T-cell (primary cell): ENCODE results near the gene RBKS. TPM values are rescaled to one million over a fixed set of nuclear protein-coding genes. Genes with fewer than 3 reads are reported as not detected.
"Not testable (repeated sequence)": the region's sequence is repeated elsewhere in the genome, so short reads cannot be mapped to it uniquely, and the experiment has no call there.

ENCODE experiments used
- ATAC-seq, 4 experiments: fragments of 200-7000 bp in 3 of 4; fragments of 150-1000 bp in 1 of 4; cut with Tn5 transposase; replicated peaks in 1 of 4; 1 replicate in 3 of 4; 2 replicates in 1 of 4; pipeline ENCODE4 v1.10.0; 2021; ENCODE audit warnings: moderate library complexity in 3 of 4, mild to moderate bottlenecking in 2 of 4, moderate number of reproducible peaks in 1 of 4
- CTCF ChIA-PET, 2 donors: fragments of 300-600 bp; sonication (Branson Sonifier 250); formaldehyde crosslinking; loops; one replicate each; lab custom pipeline; 2022; ENCODE audit warnings: antibody characterized with exemption in 2 of 2; lab: Charles Lee
- POLR2A ChIA-PET, 2 donors: fragments of 300-600 bp; sonication (Branson Sonifier 250); formaldehyde crosslinking; loops; one replicate each; lab custom pipeline; 2022; ENCODE audit warnings: antibody characterized with exemption in 2 of 2; lab: Charles Lee
- DNase-seq, 35 experiments: peaks; one replicate each; pipeline versions ENCODE4 v3.0.0 to v3.0.0-alpha.2; 2013 to 2023
- H3K27ac ChIP-seq: one replicate; pipeline ENCODE4 v1.5.1; 2013; ENCODE audit warnings: low read length
- H3K27me3 ChIP-seq, 2 experiments: replicated peaks in 1 of 2; 1 replicate in 1 of 2; 2 replicates in 1 of 2; pipeline versions ENCODE4 v1.6.1 to v1.7.0; 2013; ENCODE audit warnings: low read length in 1 of 2, mixed read lengths in 1 of 2; ENCODE audit not compliant: control insufficient read depth in 2 of 2, insufficient read depth in 2 of 2; ENCODE audit errors: extremely low read depth in 1 of 2
- H3K36me3 ChIP-seq, 2 donors: 1 replicate in 1 of 2; 2 replicates in 1 of 2; pipeline versions ENCODE4 v1.6.1 to v1.7.0; 2013; ENCODE audit warnings: low read length in 1 of 2; ENCODE audit not compliant: control insufficient read depth in 2 of 2, insufficient read depth in 1 of 2; ENCODE audit errors: extremely low read depth in 1 of 2
- H3K4me1 ChIP-seq, 2 experiments: 1 replicate in 1 of 2; 2 replicates in 1 of 2; pipeline versions ENCODE4 v1.6.1 to v1.7.0; 2013; ENCODE audit warnings: low read length in 2 of 2, mixed read lengths in 1 of 2; ENCODE audit not compliant: insufficient read depth in 2 of 2, control insufficient read depth in 1 of 2; ENCODE audit errors: extremely low read depth in 1 of 2
- H3K4me3 ChIP-seq, 2 donors: 1 replicate in 1 of 2; 2 replicates in 1 of 2; pipeline versions ENCODE4 v1.5.1 to v1.7.0; 2013; ENCODE audit warnings: mild to moderate bottlenecking in 2 of 2, low read length in 1 of 2, moderate library complexity in 1 of 2; ENCODE audit not compliant: control insufficient read depth in 1 of 2; ENCODE audit errors: extremely low read depth in 1 of 2
- H3K9me3 ChIP-seq: 2 replicates; pipeline ENCODE4 v1.7.0; 2013
- H3K27ac Mint-ChIP-seq, 2 donors: one replicate each; pipeline ENCODE4 v1.8.0; 2020 to 2021; ENCODE audit warnings: mild to moderate bottlenecking in 2 of 2, mixed read lengths in 2 of 2
- H3K27me3 Mint-ChIP-seq, 2 donors: one replicate each; pipeline ENCODE4 v1.8.0; 2021 to 2022; ENCODE audit warnings: mixed read lengths in 2 of 2
- H3K36me3 Mint-ChIP-seq: one replicate; pipeline ENCODE4 v1.8.0; 2021; ENCODE audit warnings: mixed read lengths
- H3K4me1 Mint-ChIP-seq, 3 donors: one replicate each; pipeline ENCODE4 v1.8.0; 2020 to 2022; ENCODE audit warnings: mixed read lengths in 3 of 3, mild to moderate bottlenecking in 1 of 3
- H3K4me3 Mint-ChIP-seq, 3 donors: one replicate each; pipeline ENCODE4 v1.8.0; 2020 to 2022; ENCODE audit warnings: mild to moderate bottlenecking in 3 of 3, mixed read lengths in 3 of 3, moderate library complexity in 3 of 3
- H3K9me3 Mint-ChIP-seq, 3 donors: one replicate each; pipeline ENCODE4 v1.8.0; 2020 to 2022; ENCODE audit warnings: mixed read lengths in 3 of 3
- WGBS: methylation state at CpG from one replicate; pipeline ENCODE4 v1.1.5; 2013; ENCODE audit warnings: missing lambda C conversion rate; ENCODE audit not compliant: insufficient coverage; 5-methylcytosine and 5-hydroxymethylcytosine counted together
- total RNA-seq, 35 experiments: library from RNA in 6 of 35; stranded (reverse) in 6 of 35; fragments of 120-200 nt in 1 of 35; gene quantifications; one replicate each; pipeline versions ENCODE4 v1.2.1 to v1.2.4 and lab custom pipeline; 2013 to 2026

RBKS gene
- total RNA-seq, 5 donors from 2014 or later (not counting 1 experiment from before 2014, with no cell fraction given) = 1.1 to 6.7 (median 1.5) TPM

GRCh38 chr2:27863955-27864354 lies 26.2 kb downstream of the RBKS start:
- H3K27me3 Mint-ChIP-seq, CTCF ChIA-PET, H3K4me1 ChIP-seq, H3K4me3 Mint-ChIP-seq, ATAC-seq, H3K27me3 ChIP-seq, H3K27ac Mint-ChIP-seq, H3K4me3 ChIP-seq, H3K27ac ChIP-seq, H3K36me3 ChIP-seq, H3K4me1 Mint-ChIP-seq, H3K9me3 Mint-ChIP-seq, DNase-seq, H3K36me3 Mint-ChIP-seq, H3K9me3 ChIP-seq: not testable (repeated sequence)
- no CpG with 5 or more reads among the region's 5 CpGs for WGBS
- POLR2A ChIA-PET = interaction anchor here in 1 of 2 donors (0.7 kb wide), 1 partner anchor 103 kb away, joined by 3 read pairs; no protein-coding TSS in a partner anchor

- DNase-seq = no peak
Measured at GRCh38 chr2:27863146-27863545, 27.0 kb downstream of the RBKS start.

GRCh38 chr2:27860111-27860510 lies 30.1 kb downstream of the RBKS start:
- H3K27ac ChIP-seq = no peak overlapping the region
- no peaks in the 10 kb centered on the region for H3K27me3 Mint-ChIP-seq
- H3K27me3 ChIP-seq = no peaks in the 10 kb centered on the region
- no peak overlapping the region for H3K4me3 ChIP-seq
- CTCF ChIA-PET = no interaction called here
- H3K36me3 Mint-ChIP-seq = peaks cover 17% of the 10 kb centered on the region
- peaks cover 0 to 10% (median 0%) of the 10 kb centered on the region in 3 donors for H3K9me3 Mint-ChIP-seq
- H3K9me3 ChIP-seq = no peaks in the 10 kb centered on the region
- H3K4me1 Mint-ChIP-seq = peaks cover 0 to 13% (median 12%) of the 10 kb centered on the region in 3 donors
- H3K4me1 ChIP-seq = no peaks in the 10 kb centered on the region
- no peaks in the 10 kb centered on the region for H3K36me3 ChIP-seq
- ATAC-seq = no peak
- no peak for DNase-seq
- no peak overlapping the region for H3K27ac Mint-ChIP-seq
- H3K4me3 Mint-ChIP-seq = no peak overlapping the region
- POLR2A ChIA-PET = no interaction called here

More at GRCh38 chr2:27863146-27863545, 27.0 kb downstream of the RBKS start:
- POLR2A ChIA-PET = no interaction called here
- Histone ChIP-seq H3K27me3 (no peaks in the 10 kb centered on the region), H3K4me3 (no peak overlapping the region), H3K27ac (no peak overlapping the region), H3K36me3 (no peaks in the 10 kb centered on the region), H3K4me1 (no peaks in the 10 kb centered on the region), H3K9me3 (no peaks in the 10 kb centered on the region)
- Mint-ChIP-seq H3K4me1 (peaks cover 0 to 7% (median 6%) of the 10 kb centered on the region in 3 donors), H3K27me3 (no peaks in the 10 kb centered on the region), H3K9me3 (peaks cover 0 to 2% (median 0%) of the 10 kb centered on the region in 3 donors), H3K4me3 (no peak overlapping the region), H3K27ac (no peak overlapping the region), H3K36me3 (no peaks in the 10 kb centered on the region)
- CTCF ChIA-PET = no interaction called here
- WGBS = 83% methylated on average over 1 of the region's 1 CpG
- no peak for ATAC-seq

DNA sequence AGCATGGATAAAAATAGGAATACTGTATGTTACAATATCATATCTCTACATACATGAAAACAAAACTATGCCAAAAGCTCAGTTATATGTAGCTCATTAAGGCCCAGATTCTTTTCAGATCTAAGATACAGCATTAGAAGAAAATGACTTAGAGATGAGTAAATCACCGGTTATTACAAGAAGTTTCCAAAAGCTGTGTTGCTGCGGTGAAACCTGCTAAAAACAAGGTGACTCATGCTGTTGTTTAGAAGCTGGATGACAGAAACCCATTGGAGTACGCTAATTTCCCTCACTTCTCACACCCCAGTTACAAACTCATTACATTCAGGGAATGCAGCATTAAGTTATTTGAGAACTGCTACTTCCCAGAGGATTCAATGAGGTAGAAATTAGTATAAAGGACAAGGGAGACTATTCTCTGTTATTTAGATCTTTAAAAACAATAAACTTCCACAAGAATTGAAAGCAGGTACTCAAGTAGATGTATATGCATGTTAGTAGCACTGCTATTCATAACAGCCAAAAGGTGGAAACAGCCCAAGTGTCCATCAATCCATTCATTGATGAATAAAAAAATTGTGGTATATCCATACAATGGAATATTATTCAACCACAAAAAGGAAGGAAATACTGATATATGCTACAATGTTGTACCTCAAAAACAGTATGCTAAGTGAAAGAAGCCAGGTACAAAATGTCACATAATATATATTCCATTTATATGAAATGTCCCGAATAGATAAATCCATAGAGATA lies 32.6 kb downstream of the RBKS start:
- no peaks in the 10 kb centered on the region for H3K36me3 ChIP-seq
- H3K27ac ChIP-seq = no peak overlapping the region
- peak in 1 of 4 experiments; percentile 58 for ATAC-seq
- ChIA-PET CTCF (interaction anchor here in 1 of 2 donors (0.9 kb wide), 1 partner anchor 11 kb away, joined by 3 read pairs; no protein-coding TSS in a partner anchor), POLR2A (interaction anchor here in 1 of 2 donors (0.7 kb wide), 1 partner anchor 77 kb away, joined by 6 read pairs; no protein-coding TSS in a partner anchor)
- Mint-ChIP-seq H3K27me3 (no peaks in the 10 kb centered on the region), H3K27ac (peak overlapping the region in 1 of 2 donors; percentile 41), H3K4me3 (no peak overlapping the region), H3K36me3 (peaks cover 20% of the 10 kb centered on the region), H3K4me1 (peaks cover 0 to 13% (median 12%) of the 10 kb centered on the region in 3 donors), H3K9me3 (peaks cover 0 to 10% (median 0%) of the 10 kb centered on the region in 3 donors)
- WGBS = no CpG with 5 or more reads among the region's 4 CpGs
- no peak for DNase-seq
- no peak overlapping the region for H3K4me3 ChIP-seq
- H3K27me3 ChIP-seq = no peaks in the 10 kb centered on the region
- no peaks in the 10 kb centered on the region for H3K9me3 ChIP-seq
- no peaks in the 10 kb centered on the region for H3K4me1 ChIP-seq

DNA sequence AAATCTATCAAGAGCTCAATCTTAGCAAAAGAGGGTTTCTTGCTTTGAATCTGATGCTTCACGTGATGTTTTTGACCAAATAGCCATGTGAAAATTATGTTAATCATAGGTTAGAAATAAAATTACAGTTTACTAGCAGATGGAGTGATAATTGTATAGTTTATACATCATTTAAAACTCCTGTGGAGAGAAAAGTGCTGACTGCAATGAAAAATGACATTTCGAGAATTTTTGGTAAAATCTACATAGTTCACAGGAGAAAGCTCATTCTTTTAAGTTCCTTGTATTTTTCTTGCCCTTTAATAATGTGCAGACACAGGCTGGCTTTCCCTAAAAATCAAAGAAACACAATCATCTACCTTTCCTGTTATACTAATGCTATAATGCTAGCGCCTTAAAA lies 33.2 kb downstream of the RBKS start:
- ATAC-seq = no peak
- H3K4me1 ChIP-seq = no peaks in the 10 kb centered on the region
- H3K36me3 Mint-ChIP-seq = peaks cover 24% of the 10 kb centered on the region
- H3K9me3 Mint-ChIP-seq = peaks cover 0 to 10% (median 0%) of the 10 kb centered on the region in 3 donors
- no CpG with 5 or more reads among the region's 3 CpGs for WGBS
- no peak overlapping the region for H3K27ac ChIP-seq
- POLR2A ChIA-PET = interaction anchor here (0.5 to 0.7 kb wide), 2 partner anchors 27 to 76 kb away, joined by 5 to 6 read pairs; no protein-coding TSS in a partner anchor
- H3K27me3 ChIP-seq = no peaks in the 10 kb centered on the region
- H3K9me3 ChIP-seq = no peaks in the 10 kb centered on the region
- peaks cover 0 to 13% (median 12%) of the 10 kb centered on the region in 3 donors for H3K4me1 Mint-ChIP-seq
- H3K4me3 ChIP-seq = no peak overlapping the region
- H3K27ac Mint-ChIP-seq = no peak overlapping the region
- no peaks in the 10 kb centered on the region for H3K27me3 Mint-ChIP-seq
- H3K4me3 Mint-ChIP-seq = no peak overlapping the region
- H3K36me3 ChIP-seq = no peaks in the 10 kb centered on the region
- CTCF ChIA-PET = interaction anchor here in 1 of 2 donors (0.9 kb wide), 1 partner anchor 12 kb away, joined by 3 read pairs; no protein-coding TSS in a partner anchor
- no peak for DNase-seq

GRCh38 chr2:27856386-27856785 lies 33.8 kb downstream of the RBKS start:
- Mint-ChIP-seq H3K4me3 (no peak overlapping the region), H3K27ac (no peak overlapping the region), H3K27me3 (no peaks in the 10 kb centered on the region), H3K4me1 (peaks cover 0 to 13% (median 12%) of the 10 kb centered on the region in 3 donors), H3K36me3 (peaks cover 27% of the 10 kb centered on the region), H3K9me3 (peaks cover 0 to 10% (median 0%) of the 10 kb centered on the region in 3 donors)
- Histone ChIP-seq H3K4me1 (no peaks in the 10 kb centered on the region), H3K9me3 (no peaks in the 10 kb centered on the region), H3K27me3 (no peaks in the 10 kb centered on the region), H3K36me3 (no peaks in the 10 kb centered on the region), H3K4me3 (no peak overlapping the region), H3K27ac (no peak overlapping the region)
- DNase-seq (no peak), ATAC-seq (no peak)
- ChIA-PET POLR2A (interaction anchor here in 1 of 2 donors (0.5 kb wide), 1 partner anchor 28 kb away, joined by 5 read pairs; no protein-coding TSS in a partner anchor), CTCF (interaction anchor here in 1 of 2 donors (0.7 kb wide), 1 partner anchor 336 kb away, joined by 4 read pairs; no protein-coding TSS in a partner anchor)
- WGBS = 100% methylated on average over 1 of the region's 3 CpGs
